GM12878 (cell line): ENCODE results near the gene CA9.

ENCODE experiments used
- CTCF ChIP-seq, 3 experiments: IDR thresholded peaks in 2 of 3; conservative IDR thresholded peaks in 1 of 3; 2 replicates each; pipeline ENCODE4 v1.5.1; 2011; ENCODE audit warnings: low read depth in 3 of 3, low read length in 3 of 3, mild to moderate bottlenecking in 3 of 3, control low read depth in 2 of 3, moderate library complexity in 2 of 3, inconsistent platforms in 1 of 3, mixed read lengths in 1 of 3; ENCODE audit not compliant: control insufficient read depth in 2 of 3, insufficient read depth in 1 of 3; ENCODE audit errors: extremely low read depth in 1 of 3
- NFIC ChIP-seq: IDR thresholded peaks from 2 replicates; pipeline ENCODE4 v1.6.1; 2012; ENCODE audit warnings: low read depth, mild to moderate bottlenecking, inconsistent platforms, low read length, moderate library complexity
- TCF12 ChIP-seq: IDR thresholded peaks from 2 replicates; pipeline ENCODE4 v1.6.1; 2011; ENCODE audit warnings: low read depth, mild to moderate bottlenecking, low read length

GRCh38 chr9:35643046-35643445, 30.7 kb upstream of the CA9 start:
- no peak for TF ChIP-seq CTCF (IDR thresholded peaks at IDR 0.05 in 2 of 3, conservative IDR thresholded peaks at IDR 0.05 in 1 of 3; ENCODE audit: control insufficient read depth in 2 of 3, extremely low read depth in 1 of 3, insufficient read depth in 1 of 3, low read depth in 3 of 3, low read length in 3 of 3)
- TF ChIP-seq NFIC = no peak
- no peak for TF ChIP-seq TCF12
